Measurements from ENCODE around the gene RASAL3. TPM values are rescaled to one million over a fixed set of nuclear protein-coding genes. Genes with fewer than 3 reads are reported as not detected.
"Not testable (repeated sequence)": the region's sequence is repeated elsewhere in the genome, so short reads cannot be mapped to it uniquely, and the experiment has no call there.

Gene RASAL3
- total and polyA plus RNA-seq, 2 of the 8 experiments (the other 6 are each of a cell fraction or from before 2014, with no cell fraction given) = 0.19 to 0.63 TPM

GRCh38 chr19:15485768-15486167 lies 21.4 kb upstream of the RASAL3 start:
- H3K27me3 ChIP-seq (replicated peaks in 1 of 4; ENCODE audit: control insufficient read depth in 3 of 4, extremely low read depth in 1 of 4, insufficient read depth in 3 of 4, low read length in 3 of 4); H2BK120ac ChIP-seq (replicated peaks; ENCODE audit: low read depth, low read length); H2BK15ac ChIP-seq (ENCODE audit: low read length); H3K4me2 ChIP-seq (ENCODE audit: insufficient read depth in 1 of 2, low read depth in 2 of 2, low read length in 2 of 2); POLR2A ChIA-PET (ENCODE audit: partially characterized antibody); H2BK20ac ChIP-seq (ENCODE audit: low read length); CTCF ChIA-PET (ENCODE audit: partially characterized antibody); H3K4me1 ChIP-seq (replicated peaks in 1 of 4; ENCODE audit: control insufficient read depth in 3 of 4, insufficient read depth in 4 of 4, low read length in 3 of 4); H4K20me1 ChIP-seq (replicated peaks in 1 of 2; ENCODE audit: control insufficient read depth in 1 of 2, insufficient read depth in 2 of 2, low read length in 2 of 2); H2AK5ac ChIP-seq (ENCODE audit: low read depth, low read length); H3K79me2 ChIP-seq (ENCODE audit: control insufficient read depth in 1 of 2, insufficient read depth in 2 of 2, low read length in 2 of 2); H4K91ac ChIP-seq (replicated peaks; ENCODE audit: insufficient read length, low read length); H3K4me3 ChIP-seq (ENCODE audit: extremely low read depth in 1 of 4, insufficient read depth in 2 of 4, low read depth in 3 of 4, low read length in 4 of 4); H3K23ac ChIP-seq (ENCODE audit: insufficient read length); H3K18ac ChIP-seq (ENCODE audit: extremely low read depth, low read length); H3K4ac ChIP-seq (replicated peaks; ENCODE audit: insufficient read length, low read depth, low read length); H4K5ac ChIP-seq (ENCODE audit: insufficient read length, low read depth, low read length); H3K23me2 ChIP-seq (ENCODE audit: low read depth, low read length); FAIRE-seq; H2AFZ ChIP-seq (ENCODE audit: low read length); H2BK5ac ChIP-seq (ENCODE audit: low read depth, low read length); H2BK12ac ChIP-seq (ENCODE audit: low read depth, low read length); H3K9ac ChIP-seq (replicated peaks in 1 of 4; ENCODE audit: extremely low read depth in 1 of 4, low read depth in 3 of 4, low read length in 3 of 4); H3K56ac ChIP-seq (replicated peaks; ENCODE audit: insufficient read length, low read depth, low read length); H4K8ac ChIP-seq (ENCODE audit: extremely low read depth, insufficient read depth, low read length); H3K14ac ChIP-seq (ENCODE audit: insufficient read length); H3K79me1 ChIP-seq (ENCODE audit: low read depth, low read length); DNase-seq (ENCODE audit: low read depth in 1 of 2, low spot score in 2 of 2); H3K27ac ChIP-seq (ENCODE audit: low read depth, low read length); H3K36me3 ChIP-seq (ENCODE audit: control insufficient read depth in 2 of 4, insufficient read depth in 4 of 4, low read length in 3 of 4): not testable (repeated sequence)
- 89% methylated on average over 5 of the region's 5 CpGs; no CpG with 5 or more reads in 1 of the 2 experiments for WGBS, 2 experiments (ENCODE audit: extremely low coverage in 1 of 2, insufficient coverage in 1 of 2, insufficient read length in 1 of 2, insufficient replicate concordance in 2 of 2, low coverage in 1 of 2, low lambda C conversion rate in 2 of 2, missing lambda C conversion rate in 1 of 2)
- H3K9me3 ChIP-seq (ENCODE audit: insufficient read depth in 2 of 2, low read depth in 1 of 2, low read length in 1 of 2) = peaks cover 32 to 53% of the 10 kb centered on the region in 2 experiments

DNA sequence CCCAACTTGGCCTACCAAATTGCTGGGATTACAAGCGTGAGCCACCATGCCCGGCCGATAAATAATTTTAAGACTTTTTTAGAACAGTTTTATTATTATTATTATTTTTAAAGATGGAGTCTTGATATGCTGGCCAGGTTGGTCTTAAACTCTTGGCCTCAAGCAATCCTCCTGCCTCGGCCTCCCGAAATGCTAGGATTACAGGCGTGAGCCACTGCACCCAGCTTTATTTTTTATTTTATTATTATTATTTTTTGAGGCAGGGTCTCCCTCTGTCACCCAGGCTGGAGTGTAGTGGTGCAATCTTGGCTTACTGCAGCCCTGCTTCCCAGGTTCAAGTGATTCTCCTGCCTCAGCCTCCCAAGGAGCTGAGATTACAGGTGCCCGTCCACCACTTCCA lies 16.7 kb upstream of the RASAL3 start:
- H4K5ac ChIP-seq (ENCODE audit: insufficient read length, low read depth, low read length); H3K4me2 ChIP-seq (ENCODE audit: insufficient read depth in 1 of 2, low read depth in 2 of 2, low read length in 2 of 2); H2BK20ac ChIP-seq (ENCODE audit: low read length); H3K18ac ChIP-seq (ENCODE audit: extremely low read depth, low read length); H2BK5ac ChIP-seq (ENCODE audit: low read depth, low read length); H3K27me3 ChIP-seq (replicated peaks in 1 of 4; ENCODE audit: control insufficient read depth in 3 of 4, extremely low read depth in 1 of 4, insufficient read depth in 3 of 4, low read length in 3 of 4); H3K9ac ChIP-seq (replicated peaks in 1 of 4; ENCODE audit: extremely low read depth in 1 of 4, low read depth in 3 of 4, low read length in 3 of 4); H3K36me3 ChIP-seq (ENCODE audit: control insufficient read depth in 2 of 4, insufficient read depth in 4 of 4, low read length in 3 of 4); DNase-seq (ENCODE audit: low read depth in 1 of 2, low spot score in 2 of 2); H2AFZ ChIP-seq (ENCODE audit: low read length); H3K27ac ChIP-seq (ENCODE audit: low read depth, low read length); FAIRE-seq; H2AK5ac ChIP-seq (ENCODE audit: low read depth, low read length); H3K56ac ChIP-seq (replicated peaks; ENCODE audit: insufficient read length, low read depth, low read length); POLR2A ChIA-PET (ENCODE audit: partially characterized antibody); H4K91ac ChIP-seq (replicated peaks; ENCODE audit: insufficient read length, low read length); H4K20me1 ChIP-seq (replicated peaks in 1 of 2; ENCODE audit: control insufficient read depth in 1 of 2, insufficient read depth in 2 of 2, low read length in 2 of 2); H3K4me1 ChIP-seq (replicated peaks in 1 of 4; ENCODE audit: control insufficient read depth in 3 of 4, insufficient read depth in 4 of 4, low read length in 3 of 4); H3K79me1 ChIP-seq (ENCODE audit: low read depth, low read length); H3K14ac ChIP-seq (ENCODE audit: insufficient read length); H3K4ac ChIP-seq (replicated peaks; ENCODE audit: insufficient read length, low read depth, low read length); H3K4me3 ChIP-seq (ENCODE audit: extremely low read depth in 1 of 4, insufficient read depth in 2 of 4, low read depth in 3 of 4, low read length in 4 of 4); H2BK12ac ChIP-seq (ENCODE audit: low read depth, low read length); H3K79me2 ChIP-seq (ENCODE audit: control insufficient read depth in 1 of 2, insufficient read depth in 2 of 2, low read length in 2 of 2); H2BK15ac ChIP-seq (ENCODE audit: low read length); H3K23me2 ChIP-seq (ENCODE audit: low read depth, low read length); H2BK120ac ChIP-seq (replicated peaks; ENCODE audit: low read depth, low read length); H3K23ac ChIP-seq (ENCODE audit: insufficient read length); H4K8ac ChIP-seq (ENCODE audit: extremely low read depth, insufficient read depth, low read length): not testable (repeated sequence)
- CTCF ChIA-PET (ENCODE audit: partially characterized antibody) = interaction anchor here (0.7 kb wide), 1 partner anchor 27 kb away, joined by 3 read pairs; no protein-coding TSS in a partner anchor
- WGBS, 2 experiments (ENCODE audit: extremely low coverage in 1 of 2, insufficient coverage in 1 of 2, insufficient read length in 1 of 2, insufficient replicate concordance in 2 of 2, low coverage in 1 of 2, low lambda C conversion rate in 2 of 2, missing lambda C conversion rate in 1 of 2) = 79% methylated on average over 6 of the region's 7 CpGs; no CpG with 5 or more reads in 1 of the 2 experiments
- peaks cover 42 to 63% of the 10 kb centered on the region in 2 experiments for H3K9me3 ChIP-seq (ENCODE audit: insufficient read depth in 2 of 2, low read depth in 1 of 2, low read length in 1 of 2)

All from H1 (cell line).